Measurements from ENCODE around the gene ADAMTS8.

Gene ADAMTS8

DNA sequence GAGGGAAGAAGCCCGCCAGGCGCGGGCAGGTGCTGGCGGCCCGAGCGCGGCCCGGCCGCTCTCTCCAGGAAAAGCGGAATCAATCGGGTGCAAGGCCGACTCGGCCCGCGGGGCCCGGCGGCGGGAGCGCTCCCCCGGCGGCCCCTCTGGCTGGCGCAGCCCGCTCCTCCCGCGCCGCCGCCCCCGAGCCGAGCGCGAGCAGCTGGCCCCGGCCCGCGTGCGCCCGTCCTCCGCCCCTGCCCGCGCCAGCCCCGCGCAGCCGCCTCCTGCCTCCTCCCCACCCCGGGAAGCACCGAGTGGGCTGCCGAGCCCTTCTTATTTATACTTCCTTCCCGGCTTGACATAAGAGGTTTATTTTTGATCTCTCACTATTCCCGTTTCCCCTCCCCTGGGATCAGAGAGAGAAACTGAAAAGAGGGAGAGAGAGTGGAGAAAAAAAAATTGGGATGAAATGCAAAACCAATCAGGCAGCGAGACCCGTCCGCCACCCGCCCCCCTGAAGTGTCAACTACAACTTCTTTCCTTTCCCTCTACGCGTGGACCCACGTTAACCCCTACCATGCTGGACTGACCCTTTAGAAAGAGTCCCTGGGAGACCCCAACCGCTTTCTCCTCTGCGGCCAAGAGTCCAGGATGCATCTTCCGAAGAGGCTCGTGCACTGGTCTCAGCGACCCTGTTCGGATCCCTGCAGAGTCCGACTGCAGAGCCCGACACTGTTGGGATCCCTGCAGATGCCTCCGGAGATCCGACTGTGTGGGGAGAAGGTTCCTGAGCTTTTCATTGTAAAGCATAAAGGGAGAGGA, at the start of gene ADAMTS8:
ADAMTS8 (minus strand) TSS at position 294 of the 804 bp plus-strand sequence. CDS start 323 bp downstream, outside the sequence.
- DNase-seq = no peak

- DNase-seq = no peak
Observed at GRCh38 chr11:130477586-130478203, 49.3 kb upstream of the ADAMTS8 start.

DNA sequence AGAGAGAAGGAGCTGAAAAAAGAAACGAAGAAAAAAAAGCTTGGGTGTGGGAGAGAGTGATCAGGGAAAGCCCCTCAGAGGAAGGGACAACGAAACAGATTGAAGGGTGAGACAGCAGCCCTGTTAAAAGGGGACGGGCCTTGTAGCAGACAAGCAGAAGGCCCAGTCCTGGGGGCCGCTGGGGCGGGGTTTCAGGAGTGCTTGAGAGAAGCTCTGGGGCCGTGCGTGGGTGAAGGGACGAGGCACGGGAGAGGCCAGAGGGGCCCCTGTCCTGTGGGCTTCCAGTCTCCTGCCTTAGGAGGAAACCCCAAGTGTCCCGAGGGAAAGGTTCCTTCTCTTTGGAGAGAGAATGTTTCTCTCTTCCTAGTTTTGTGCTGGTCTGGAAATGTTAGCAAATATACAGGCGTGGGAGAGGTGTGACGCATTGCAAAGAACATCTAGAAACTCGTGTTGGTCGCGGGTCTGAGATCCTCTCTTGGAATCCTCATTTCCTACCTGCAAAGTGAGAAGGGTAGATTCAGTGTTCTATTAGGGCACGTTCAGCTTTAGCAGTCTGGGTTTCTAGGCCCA, 48.6 kb upstream of the ADAMTS8 start:
- DNase-seq = no peak

DNA sequence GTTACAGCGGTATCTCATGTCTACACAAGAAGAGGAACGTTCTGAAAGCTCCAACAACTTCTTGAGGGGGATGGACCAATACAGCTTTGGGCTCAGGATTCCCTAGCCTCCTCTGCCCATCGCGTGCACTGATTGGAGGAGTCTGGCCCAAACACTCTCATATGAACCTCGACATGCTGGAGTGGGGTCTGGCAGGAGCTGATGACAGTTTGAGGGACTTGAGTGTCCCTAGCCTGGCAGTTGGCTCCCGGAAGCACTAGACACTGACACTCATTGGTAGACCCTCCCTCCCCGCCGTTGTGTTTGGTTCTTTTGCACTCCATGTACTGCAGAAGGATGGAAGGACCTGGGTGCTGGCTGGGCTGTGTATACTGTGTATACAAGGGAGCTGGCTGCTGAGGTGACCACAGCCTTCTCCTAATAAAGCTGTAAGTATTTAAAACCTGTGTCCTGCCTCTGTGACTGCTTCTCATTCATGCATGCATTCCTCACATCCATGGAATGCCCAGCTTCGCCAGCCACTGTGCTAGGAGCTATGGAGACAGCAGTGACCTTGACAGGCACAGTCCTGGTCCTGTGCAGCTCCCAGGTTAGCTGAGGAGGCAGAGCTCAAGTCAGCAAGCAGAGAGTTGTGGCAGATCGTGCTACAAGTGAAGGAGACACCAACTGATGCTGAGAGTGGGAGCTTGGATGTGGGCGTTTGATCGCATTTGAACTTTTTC, 48.0 kb upstream of the ADAMTS8 start:
- DNase-seq = no peak

- DNase-seq = no peak
Observed at GRCh38 chr11:130475426-130476053, 47.1 kb upstream of the ADAMTS8 start.

GRCh38 chr11:130474637-130475400, 46.4 kb upstream of the ADAMTS8 start:
- DNase-seq = no peak

DNA sequence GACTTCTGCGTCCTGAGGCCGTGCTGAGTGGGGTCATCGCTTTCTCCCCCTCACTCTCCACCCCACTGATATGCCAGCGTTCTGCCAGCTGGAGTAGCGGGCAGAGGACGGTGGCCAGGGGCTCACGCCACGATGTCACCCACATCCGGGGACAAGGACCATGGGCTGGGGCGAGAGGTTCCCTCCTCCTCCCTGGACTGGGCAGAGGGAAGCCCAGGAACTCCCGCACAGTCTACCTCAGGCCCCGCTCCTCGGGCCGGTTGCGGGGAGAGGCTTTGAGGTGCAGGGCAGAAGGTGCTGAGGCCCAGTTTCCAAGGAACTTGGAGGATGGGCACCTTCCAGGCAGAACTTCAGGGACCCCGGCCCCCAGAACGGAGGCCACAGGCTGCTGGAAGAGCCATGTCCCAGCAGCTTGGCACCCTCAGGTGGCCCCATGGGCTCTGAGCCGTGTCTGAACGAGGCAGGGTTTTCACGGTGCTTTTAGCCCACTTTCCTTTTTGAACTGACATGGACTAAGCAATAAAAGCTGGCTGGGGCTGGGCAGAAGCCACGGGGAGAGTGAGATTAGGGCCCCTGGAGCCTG, 45.5 kb upstream of the ADAMTS8 start:
- no peak for DNase-seq

GRCh38 chr11:130473056-130473794, 44.8 kb upstream of the ADAMTS8 start:
- no peak for DNase-seq

DNA sequence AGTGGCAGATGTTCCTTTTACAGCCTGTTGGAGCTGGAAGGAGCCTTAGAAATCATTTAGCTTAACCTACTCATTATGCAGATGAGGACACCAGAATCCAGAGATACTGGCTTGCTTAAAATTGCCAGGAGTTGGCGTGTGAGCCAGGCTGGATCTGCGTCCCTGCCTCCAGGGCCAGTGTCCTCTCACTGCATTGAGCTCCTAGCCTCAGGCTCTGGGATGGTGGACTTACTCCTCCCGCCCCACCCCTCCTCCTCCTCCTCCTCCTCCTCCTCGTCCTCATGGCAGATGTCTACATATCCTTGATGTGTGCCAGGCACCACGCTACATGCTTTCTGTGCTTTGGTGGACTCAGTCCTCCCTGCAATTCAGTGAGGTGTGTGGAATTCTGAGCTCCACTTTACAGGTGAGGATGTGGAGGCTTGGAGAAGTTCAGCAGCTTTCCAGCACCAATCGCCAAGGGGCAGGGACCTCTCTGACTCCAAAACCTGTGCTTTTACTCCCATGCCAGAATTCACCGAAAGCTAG, 44.1 kb upstream of the ADAMTS8 start:
- no peak for DNase-seq

GRCh38 chr11:130471731-130472433, 43.5 kb upstream of the ADAMTS8 start:
- no peak for DNase-seq

GRCh38 chr11:130470832-130471706, 42.7 kb upstream of the ADAMTS8 start:
- DNase-seq = no peak

GRCh38 chr11:130469181-130469580, 40.8 kb upstream of the ADAMTS8 start:
- no peak for DNase-seq

DNA sequence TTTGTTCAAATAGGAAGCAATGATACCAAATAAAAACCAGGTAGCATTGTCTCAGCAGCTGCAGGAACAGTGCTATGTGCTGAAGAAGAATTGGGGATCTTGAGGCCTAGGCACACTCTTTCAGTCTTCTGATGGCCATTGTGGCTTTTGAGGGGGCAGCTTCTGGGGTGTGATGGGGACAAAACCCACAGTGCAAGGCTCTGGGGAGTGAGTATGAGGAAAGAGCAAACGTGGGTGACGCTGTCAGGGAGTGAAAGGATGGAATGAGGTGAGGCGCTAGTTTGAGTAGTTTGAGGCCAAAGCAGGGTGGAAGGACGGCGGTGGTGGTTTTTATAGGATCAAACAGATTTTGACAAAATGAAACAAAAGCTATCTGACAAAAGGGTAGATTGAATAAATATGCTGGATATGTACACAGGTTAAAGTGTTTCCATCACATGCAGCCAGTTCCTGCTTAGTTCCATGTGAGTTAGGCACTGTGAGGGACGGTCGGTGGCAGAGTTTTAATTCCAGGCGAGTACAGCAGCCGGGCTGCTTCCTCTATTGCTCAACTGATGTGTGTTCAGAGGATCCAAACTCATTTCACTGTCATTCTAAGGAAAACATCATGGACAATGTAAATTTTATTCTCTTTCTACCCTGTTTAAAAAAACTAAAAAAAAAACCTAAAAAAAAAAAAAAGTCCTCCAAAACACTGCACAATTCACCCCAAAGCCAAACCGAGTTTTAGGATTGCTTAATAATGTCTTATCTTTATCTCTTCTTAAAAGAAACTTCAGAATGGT, 38.9 kb upstream of the ADAMTS8 start:
- no peak for DNase-seq

- no peak for DNase-seq
Observed at GRCh38 chr11:130465263-130465662, 36.9 kb upstream of the ADAMTS8 start.

DNA sequence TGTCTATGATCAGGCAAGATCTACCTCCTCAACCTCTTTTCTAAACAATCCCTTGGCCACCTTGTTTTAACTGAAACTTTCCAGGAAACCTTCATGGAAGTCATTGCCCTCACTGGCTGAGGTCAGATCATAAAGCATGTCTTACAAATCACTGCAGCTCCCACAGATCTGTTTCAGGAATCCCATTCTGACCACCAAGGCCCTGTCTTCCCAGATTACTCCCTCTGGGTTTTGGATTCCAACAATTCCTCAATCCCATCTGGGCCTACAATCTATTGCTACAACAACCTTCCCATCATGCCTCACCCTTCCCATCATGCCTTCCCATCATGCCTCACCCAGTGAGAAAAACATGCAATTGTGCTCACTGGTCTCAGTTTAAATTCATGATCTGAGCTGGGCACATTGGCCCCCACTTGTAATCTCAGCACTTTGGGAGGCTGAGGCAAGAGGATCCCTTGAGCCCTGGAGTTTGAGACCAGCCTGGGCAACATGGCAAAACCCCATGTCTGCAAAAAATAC, 35.9 kb upstream of the ADAMTS8 start:
- DNase-seq = no peak

GRCh38 chr11:130462931-130463330, 34.5 kb upstream of the ADAMTS8 start:
- no peak for DNase-seq

DNA sequence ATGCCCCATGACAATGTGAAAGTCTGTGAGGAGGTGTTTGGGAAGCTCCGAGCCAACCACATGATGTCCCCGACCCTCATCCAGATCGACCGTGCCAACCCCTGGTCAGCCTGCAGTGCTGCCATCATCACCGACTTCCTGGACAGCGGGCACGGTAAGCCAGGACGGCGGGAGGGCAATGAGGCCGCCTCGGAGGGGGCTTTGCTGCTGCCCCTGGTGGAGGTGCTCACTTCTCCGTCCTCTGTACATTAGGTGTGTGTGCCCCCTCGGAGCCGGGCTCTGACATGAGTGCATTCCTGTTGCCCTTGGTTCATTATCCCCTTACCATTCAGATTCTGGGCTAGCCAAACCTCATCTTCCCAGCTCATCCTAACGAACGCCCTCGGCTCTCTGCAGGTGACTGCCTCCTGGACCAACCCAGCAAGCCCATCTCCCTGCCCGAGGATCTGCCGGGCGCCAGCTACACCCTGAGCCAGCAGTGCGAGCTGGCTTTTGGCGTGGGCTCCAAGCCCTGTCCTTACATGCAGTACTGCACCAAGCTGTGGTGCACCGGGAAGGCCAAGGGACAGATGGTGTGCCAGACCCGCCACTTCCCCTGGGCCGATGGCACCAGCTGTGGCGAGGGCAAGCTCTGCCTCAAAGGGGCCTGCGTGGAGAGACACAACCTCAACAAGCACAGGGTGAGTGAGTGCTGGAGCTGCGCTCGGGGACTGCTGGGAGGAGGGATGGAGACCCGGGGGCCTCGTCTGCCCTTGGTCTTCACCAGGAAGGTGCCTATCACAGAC, 33.9 kb upstream of the ADAMTS8 start:
- no peak for DNase-seq
